Uterus (tissue), 4 donors: Measurements from ENCODE around the gene CD101. TPM values are rescaled to one million over a fixed set of nuclear protein-coding genes. Genes with fewer than 3 reads are reported as not detected.

Source experiments
- DNase-seq, 2 donors: peaks; one replicate each; pipeline ENCODE4 v3.0.0-alpha.2; 2019 to 2020
- H3K27ac ChIP-seq, 2 donors: fragments of 200-600 bp; sonication (generic); 1 replicate in 1 of 2; 2 replicates in 1 of 2; pipeline ENCODE4 v1.5.1; 2016 to 2018
- H3K27me3 ChIP-seq, 2 donors: fragments of 200-600 bp; sonication (generic); one replicate each; pipeline ENCODE4 v1.5.1; 2018 to 2019; ENCODE audit warnings: control low read depth in 1 of 2
- H3K36me3 ChIP-seq, 2 donors: fragments of 200-600 bp; sonication (generic); one replicate each; pipeline ENCODE4 v1.5.1; 2019; ENCODE audit warnings: control low read depth in 1 of 2
- H3K4me1 ChIP-seq, 2 donors: fragments of 200-600 bp; sonication (generic); one replicate each; pipeline ENCODE4 v1.5.1; 2018 to 2019; ENCODE audit warnings: control low read depth in 1 of 2
- H3K4me3 ChIP-seq, 2 donors: fragments of 200-600 bp; sonication (generic); 1 replicate in 1 of 2; 2 replicates in 1 of 2; pipeline ENCODE4 v1.5.1; 2018 to 2019; ENCODE audit warnings: mild to moderate bottlenecking in 1 of 2
- H3K9me3 ChIP-seq, 2 donors: fragments of 200-600 bp; sonication (generic); one replicate each; pipeline ENCODE4 v1.5.1; 2019; ENCODE audit warnings: control low read depth in 1 of 2
- POLR2A ChIP-seq, 2 donors: fragments of 450-650 bp; IDR thresholded peaks; one replicate each; pipeline ENCODE4 v1.6.1; 2016; ENCODE audit warnings: antibody characterized with exemption in 2 of 2, mild to moderate bottlenecking in 1 of 2, moderate library complexity in 1 of 2
- intact Hi-C: fragments of 100-400 bp; cut with DNase I; formaldehyde crosslinking; loops from one replicate; pipeline ENCODE4 v1.15.1; 2023; ENCODE audit warnings: low total_unique reads
- total RNA-seq, 4 donors: library from RNA; depleted of rRNA in 3 of 4; stranded (reverse); fragments of >200 nt in 3 of 4; gene quantifications; one replicate each; pipeline versions ENCODE4 v1.1.0 to v1.2.4, GENCODE V29; 2014 to 2023
- TF ChIP-seq, protein P1 (sequence below), 4 experiments: fragments of 200-600 bp in 2 of 4; fragments of 450-650 bp in 2 of 4; sonication (generic) in 2 of 4; IDR thresholded peaks; one replicate each; pipeline ENCODE4 v1.5.1; 2016 to 2019; ENCODE audit warnings: antibody characterized with exemption in 4 of 4, mild to moderate bottlenecking in 2 of 4, moderate library complexity in 1 of 4
- donor health status: DM: yes; HTN: yes; CAD: no.

CD101 gene
- total RNA-seq, 4 donors from 2014 or later, result 2.1 to 4.1 (median 2.6) TPM; not detected in 1

DNA sequence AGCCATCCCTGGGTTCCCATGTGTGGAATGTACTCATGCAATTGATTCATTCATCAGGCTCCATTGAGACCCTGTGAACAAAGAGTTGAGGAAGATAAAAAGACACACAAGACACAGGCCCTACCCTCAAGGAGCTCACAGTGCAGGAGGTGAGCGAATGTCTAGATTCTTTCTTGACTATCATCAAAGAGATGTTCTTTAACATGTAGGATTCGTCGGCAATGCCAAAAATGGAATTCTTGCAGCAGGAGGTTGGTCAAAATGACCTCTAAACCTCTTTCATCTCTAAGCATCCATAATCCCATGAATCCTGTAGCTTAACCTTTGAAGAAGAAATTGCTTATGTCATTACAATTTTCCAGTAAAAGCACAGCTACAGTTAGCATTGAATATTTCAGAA, 30.7 kb downstream of the CD101 start:
- DNase-seq, result no peak
- H3K4me3 ChIP-seq, result no peak overlapping the region
- intact Hi-C loops, result no loop called here
- H3K36me3 ChIP-seq, result no peaks in the 10 kb centered on the region
- no peak for TF ChIP-seq POLR2A (IDR thresholded peaks at IDR 0.05)
- TF ChIP-seq, protein P1, sequence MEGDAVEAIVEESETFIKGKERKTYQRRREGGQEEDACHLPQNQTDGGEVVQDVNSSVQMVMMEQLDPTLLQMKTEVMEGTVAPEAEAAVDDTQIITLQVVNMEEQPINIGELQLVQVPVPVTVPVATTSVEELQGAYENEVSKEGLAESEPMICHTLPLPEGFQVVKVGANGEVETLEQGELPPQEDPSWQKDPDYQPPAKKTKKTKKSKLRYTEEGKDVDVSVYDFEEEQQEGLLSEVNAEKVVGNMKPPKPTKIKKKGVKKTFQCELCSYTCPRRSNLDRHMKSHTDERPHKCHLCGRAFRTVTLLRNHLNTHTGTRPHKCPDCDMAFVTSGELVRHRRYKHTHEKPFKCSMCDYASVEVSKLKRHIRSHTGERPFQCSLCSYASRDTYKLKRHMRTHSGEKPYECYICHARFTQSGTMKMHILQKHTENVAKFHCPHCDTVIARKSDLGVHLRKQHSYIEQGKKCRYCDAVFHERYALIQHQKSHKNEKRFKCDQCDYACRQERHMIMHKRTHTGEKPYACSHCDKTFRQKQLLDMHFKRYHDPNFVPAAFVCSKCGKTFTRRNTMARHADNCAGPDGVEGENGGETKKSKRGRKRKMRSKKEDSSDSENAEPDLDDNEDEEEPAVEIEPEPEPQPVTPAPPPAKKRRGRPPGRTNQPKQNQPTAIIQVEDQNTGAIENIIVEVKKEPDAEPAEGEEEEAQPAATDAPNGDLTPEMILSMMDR (IDR thresholded peaks at IDR 0.05), result no peak
- no peaks in the 10 kb centered on the region for H3K4me1 ChIP-seq
- H3K9me3 ChIP-seq, result no peaks in the 10 kb centered on the region
- no peaks in the 10 kb centered on the region for H3K27me3 ChIP-seq
- no peak overlapping the region for H3K27ac ChIP-seq

DNA sequence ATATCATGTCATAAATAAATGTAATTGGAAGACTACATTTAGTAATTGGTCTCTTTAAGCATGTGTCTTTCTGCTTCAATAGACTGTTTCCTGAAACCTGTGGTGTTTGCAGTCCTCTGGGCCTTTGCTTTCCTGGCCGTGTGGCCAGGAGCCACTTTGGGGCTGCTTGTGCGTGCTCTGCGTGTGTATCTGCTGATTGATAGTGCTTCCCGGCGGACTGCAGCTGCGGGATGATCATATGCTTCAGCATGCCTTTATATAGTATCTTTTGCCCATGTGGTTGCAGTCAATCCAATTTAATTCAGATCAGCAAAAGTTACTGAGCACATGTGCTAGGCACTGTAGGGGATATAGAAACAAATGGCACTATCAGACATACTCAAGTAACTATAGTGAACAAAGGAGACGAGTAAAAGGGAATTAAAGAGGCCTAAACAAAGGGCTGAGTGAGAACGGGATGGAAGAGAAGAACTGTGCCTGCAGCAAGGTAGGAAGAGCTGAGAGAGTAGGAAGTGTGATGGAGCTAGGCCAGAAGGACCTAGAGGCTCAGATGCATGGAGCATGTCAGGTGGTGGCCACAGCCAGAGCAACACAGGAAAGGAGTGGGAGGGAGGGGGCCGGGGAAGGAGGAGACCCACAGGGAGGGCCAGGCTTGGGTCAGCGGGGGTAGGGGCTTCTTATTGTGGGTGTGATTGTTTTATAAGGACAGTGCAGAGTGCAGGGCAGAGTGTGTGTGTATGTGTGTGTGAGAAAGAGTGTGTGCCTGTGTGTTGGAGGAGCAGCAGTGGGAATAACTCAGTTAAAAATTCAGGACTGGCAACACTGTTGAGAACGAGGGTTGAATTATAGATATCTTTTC, 31.4 kb downstream of the CD101 start:
- no peaks in the 10 kb centered on the region for H3K9me3 ChIP-seq
- H3K4me1 ChIP-seq, result no peaks in the 10 kb centered on the region
- H3K27me3 ChIP-seq, result no peaks in the 10 kb centered on the region
- intact Hi-C loops, result no loop called here
- DNase-seq, result no peak
- no peak overlapping the region for H3K27ac ChIP-seq
- no peaks in the 10 kb centered on the region for H3K36me3 ChIP-seq
- no peak overlapping the region for H3K4me3 ChIP-seq
- TF ChIP-seq, protein P1 (IDR thresholded peaks at IDR 0.05), result no peak
- TF ChIP-seq POLR2A (IDR thresholded peaks at IDR 0.05), result no peak

DNA sequence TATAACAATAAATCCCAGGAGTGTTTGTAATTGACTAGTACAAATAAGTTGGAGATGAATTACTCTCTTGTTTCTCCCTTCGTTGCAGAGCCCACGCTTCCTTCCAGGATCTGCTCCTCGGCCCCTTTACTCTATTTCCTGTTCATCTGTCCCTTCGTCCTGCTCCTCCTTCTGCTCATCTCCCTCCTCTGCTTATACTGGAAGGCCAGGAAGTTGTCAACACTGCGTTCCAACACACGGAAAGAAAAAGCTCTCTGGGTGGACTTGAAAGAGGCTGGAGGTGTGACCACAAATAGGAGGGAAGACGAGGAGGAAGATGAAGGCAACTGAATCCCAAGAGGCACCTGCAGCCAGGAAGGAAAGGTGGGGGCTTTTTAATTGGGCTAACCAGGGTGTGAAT, 32.2 kb downstream of the CD101 start:
- H3K27me3 ChIP-seq, result no peaks in the 10 kb centered on the region
- no peaks in the 10 kb centered on the region for H3K4me1 ChIP-seq
- no peak for DNase-seq
- H3K4me3 ChIP-seq, result no peak overlapping the region
- no peaks in the 10 kb centered on the region for H3K36me3 ChIP-seq
- H3K27ac ChIP-seq, result no peak overlapping the region
- intact Hi-C loops, result no loop called here
- TF ChIP-seq, protein P1 (IDR thresholded peaks at IDR 0.05), result no peak
- TF ChIP-seq POLR2A (IDR thresholded peaks at IDR 0.05), result no peak
- no peaks in the 10 kb centered on the region for H3K9me3 ChIP-seq

DNA sequence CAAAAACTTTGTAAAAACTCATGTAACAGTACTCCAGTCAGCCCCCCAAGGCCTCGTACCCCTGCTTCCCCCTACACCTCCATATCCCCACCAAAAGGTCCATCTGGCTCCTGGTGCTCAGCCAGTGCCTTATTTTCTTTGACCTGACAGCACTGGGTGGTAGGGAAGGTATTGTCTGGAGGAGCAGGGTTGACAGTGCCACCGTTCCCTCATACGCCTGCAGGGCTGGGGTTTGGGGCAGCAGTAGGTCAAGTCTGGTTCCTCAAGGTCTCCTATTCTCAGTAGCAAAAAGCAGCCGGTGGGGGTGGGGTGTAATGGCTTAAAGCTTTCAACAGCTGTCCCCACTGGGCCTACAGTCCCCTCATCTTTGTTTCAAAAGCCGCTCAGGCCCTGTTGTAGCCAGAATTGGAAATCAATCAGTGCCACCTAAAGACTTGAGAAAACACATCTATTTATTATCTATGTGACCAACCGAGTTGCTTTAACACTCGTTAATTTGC, 33.3 kb downstream of the CD101 start:
- intact Hi-C loops, result no loop called here
- TF ChIP-seq, protein P1 (IDR thresholded peaks at IDR 0.05), result no peak
- TF ChIP-seq POLR2A (IDR thresholded peaks at IDR 0.05), result no peak
- DNase-seq, result no peak
- H3K9me3 ChIP-seq, result no peaks in the 10 kb centered on the region
- no peaks in the 10 kb centered on the region for H3K27me3 ChIP-seq
- no peaks in the 10 kb centered on the region for H3K4me1 ChIP-seq
- no peak overlapping the region for H3K27ac ChIP-seq
- no peaks in the 10 kb centered on the region for H3K36me3 ChIP-seq
- no peak overlapping the region for H3K4me3 ChIP-seq

DNA sequence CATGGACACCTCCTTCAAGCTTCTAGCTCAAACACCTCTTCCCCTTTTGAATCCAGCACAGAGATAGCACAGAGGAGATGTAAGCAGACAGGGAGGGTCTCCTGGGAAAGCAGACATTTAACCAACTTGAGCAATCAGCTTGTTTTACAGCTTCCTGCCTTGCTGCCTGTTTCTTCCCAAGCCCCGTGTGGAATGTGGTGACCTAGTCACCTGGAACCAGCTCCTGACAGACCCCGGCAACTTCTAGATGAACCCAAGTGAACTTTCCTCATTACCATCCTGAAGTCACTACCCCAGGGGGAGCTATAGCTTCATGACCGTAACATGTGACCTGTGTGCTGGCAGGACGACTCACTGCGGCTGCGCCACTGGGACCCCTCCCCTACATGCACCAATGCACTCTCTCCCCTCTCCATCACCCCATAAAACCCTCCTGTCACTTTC, 34.5 kb downstream of the CD101 start:
- H3K36me3 ChIP-seq, result no peaks in the 10 kb centered on the region
- no peaks in the 10 kb centered on the region for H3K4me1 ChIP-seq
- no peak overlapping the region for H3K27ac ChIP-seq
- no peaks in the 10 kb centered on the region for H3K27me3 ChIP-seq
- intact Hi-C loops, result no loop called here
- no peaks in the 10 kb centered on the region for H3K9me3 ChIP-seq
- no peak for DNase-seq
- no peak for TF ChIP-seq POLR2A (IDR thresholded peaks at IDR 0.05)
- TF ChIP-seq, protein P1 (IDR thresholded peaks at IDR 0.05), result no peak
- no peak overlapping the region for H3K4me3 ChIP-seq
